ENCODE results near the gene CCDC106.

Gene CCDC106

GRCh38 chr19:55672418-55672817 lies 24.4 kb downstream of the CCDC106 start:
- Histone ChIP-seq H3K9me2 (replicated peaks; ENCODE audit: low read depth, low read length) (no peaks in the 10 kb centered on the region), H3K9ac (ENCODE audit: low read depth, low read length, poor library complexity, severe bottlenecking) (no peak overlapping the region), H3F3A (ENCODE audit: low read depth) (peaks cover 5% of the 10 kb centered on the region; the same call in 1 of the 2 replicates), H4K20me1 (ENCODE audit: insufficient read depth, low read length, poor library complexity, severe bottlenecking) (peaks cover 86% of the 10 kb centered on the region), H3K4me1 (ENCODE audit: insufficient read depth, low read length, poor library complexity, severe bottlenecking) (peaks cover 4% of the 10 kb centered on the region), H3K4me2 (ENCODE audit: low read depth, low read length, poor library complexity, severe bottlenecking) (no peak overlapping the region), H3K79me2 (ENCODE audit: insufficient read depth, low read length) (peaks cover 89% of the 10 kb centered on the region), H3K9me3 (ENCODE audit: insufficient read depth, low read depth, low read length) (no peaks in the 10 kb centered on the region), H3K27me3 (ENCODE audit: insufficient read depth, low read length, poor library complexity, severe bottlenecking) (no peaks in the 10 kb centered on the region), H2AFZ (ENCODE audit: low read length) (no peak overlapping the region), H3K36me3 (ENCODE audit: insufficient read depth, low read length) (peaks cover 86% of the 10 kb centered on the region), H3K4me3 (ENCODE audit: low read length, poor library complexity, severe bottlenecking) (no peak overlapping the region)
- no peak for TF ChIP-seq CTCF (conservative IDR thresholded peaks at IDR 0.05; ENCODE audit: low read length)
- no peak for TF ChIP-seq EZH2phosphoT487 (IDR thresholded peaks at IDR 0.05; ENCODE audit: borderline replicate concordance)

DNA sequence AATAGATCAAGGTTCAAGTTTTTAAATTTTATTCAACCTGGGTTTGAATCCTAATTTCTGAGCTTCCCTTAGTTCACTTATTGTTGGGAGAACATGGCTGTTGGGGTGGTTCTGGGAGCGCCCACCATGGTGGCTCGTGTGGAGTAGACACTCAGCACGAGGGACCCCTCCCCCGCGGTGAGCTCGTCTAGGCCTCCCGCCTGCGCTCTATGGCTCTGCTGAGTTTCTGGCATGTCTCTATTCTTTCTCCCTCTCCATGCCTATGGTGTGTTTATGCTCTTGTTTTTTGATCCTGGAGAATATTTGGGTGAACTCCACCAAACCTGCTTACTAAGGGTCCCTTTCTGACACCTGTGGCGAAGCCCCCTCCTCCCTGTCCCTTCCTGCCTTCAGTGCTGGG lies 25.5 kb downstream of the CCDC106 start:
- Histone ChIP-seq H3K4me1 (ENCODE audit: insufficient read depth, low read length, poor library complexity, severe bottlenecking) (peaks cover 4% of the 10 kb centered on the region), H3K9me3 (ENCODE audit: insufficient read depth, low read depth, low read length) (no peaks in the 10 kb centered on the region), H4K20me1 (ENCODE audit: insufficient read depth, low read length, poor library complexity, severe bottlenecking) (peaks cover 83% of the 10 kb centered on the region), H3K36me3 (ENCODE audit: insufficient read depth, low read length) (peaks cover 86% of the 10 kb centered on the region), H3K79me2 (ENCODE audit: insufficient read depth, low read length) (peaks cover 89% of the 10 kb centered on the region), H3K27me3 (ENCODE audit: insufficient read depth, low read length, poor library complexity, severe bottlenecking) (no peaks in the 10 kb centered on the region), H3F3A (ENCODE audit: low read depth) (peaks cover 5% of the 10 kb centered on the region; the same call in 1 of the 2 replicates), H3K9me2 (replicated peaks; ENCODE audit: low read depth, low read length) (no peaks in the 10 kb centered on the region), H3K4me2 (ENCODE audit: low read depth, low read length, poor library complexity, severe bottlenecking) (no peak overlapping the region), H3K4me3 (ENCODE audit: low read length, poor library complexity, severe bottlenecking) (no peak overlapping the region), H2AFZ (ENCODE audit: low read length) (no peak overlapping the region), H3K9ac (ENCODE audit: low read depth, low read length, poor library complexity, severe bottlenecking) (no peak overlapping the region)
- no peak for TF ChIP-seq CTCF (conservative IDR thresholded peaks at IDR 0.05; ENCODE audit: low read length)
- TF ChIP-seq EZH2phosphoT487 (IDR thresholded peaks at IDR 0.05; ENCODE audit: borderline replicate concordance): no peak

GRCh38 chr19:55673889-55674288 lies 25.9 kb downstream of the CCDC106 start:
- H3K9ac ChIP-seq (ENCODE audit: low read depth, low read length, poor library complexity, severe bottlenecking): no peak overlapping the region
- H3K79me2 ChIP-seq (ENCODE audit: insufficient read depth, low read length): peaks cover 87% of the 10 kb centered on the region
- H3F3A ChIP-seq (ENCODE audit: low read depth): peaks cover 5% of the 10 kb centered on the region; the same call in 1 of the 2 replicates
- TF ChIP-seq CTCF (conservative IDR thresholded peaks at IDR 0.05; ENCODE audit: low read length) (no peak), EZH2phosphoT487 (IDR thresholded peaks at IDR 0.05; ENCODE audit: borderline replicate concordance) (no peak)
- no peaks in the 10 kb centered on the region for H3K27me3 ChIP-seq (ENCODE audit: insufficient read depth, low read length, poor library complexity, severe bottlenecking)
- H3K4me2 ChIP-seq (ENCODE audit: low read depth, low read length, poor library complexity, severe bottlenecking): no peak overlapping the region
- peaks cover 4% of the 10 kb centered on the region for H3K4me1 ChIP-seq (ENCODE audit: insufficient read depth, low read length, poor library complexity, severe bottlenecking)
- H2AFZ ChIP-seq (ENCODE audit: low read length): no peak overlapping the region
- H3K4me3 ChIP-seq (ENCODE audit: low read length, poor library complexity, severe bottlenecking): no peak overlapping the region
- peaks cover 81% of the 10 kb centered on the region for H4K20me1 ChIP-seq (ENCODE audit: insufficient read depth, low read length, poor library complexity, severe bottlenecking)
- no peaks in the 10 kb centered on the region for H3K9me2 ChIP-seq (replicated peaks; ENCODE audit: low read depth, low read length)
- H3K36me3 ChIP-seq (ENCODE audit: insufficient read depth, low read length): peaks cover 86% of the 10 kb centered on the region
- H3K9me3 ChIP-seq (ENCODE audit: insufficient read depth, low read depth, low read length): no peaks in the 10 kb centered on the region

All from Loucy (cell line).